Panc1 (cell line): ENCODE measurements around the gene COL26A1. TPM values are rescaled to one million over a fixed set of nuclear protein-coding genes. Genes with fewer than 3 reads are reported as not detected.
"Not testable (repeated sequence)": the region's sequence is repeated elsewhere in the genome, so short reads cannot be mapped to it uniquely, and the experiment has no call there.

ENCODE experiments used
- ATAC-seq: fragments of 200-7000 bp; cut with Tn5 transposase; 2 replicates; pipeline ENCODE4 v1.9.1; 2020; ENCODE audit warnings: mild to moderate bottlenecking, moderate library complexity
- BruUV-seq: library from RNA; stranded (reverse); fragments of 400-500 nt; replicated peaks from 2 replicates; lab custom pipeline; 2021; lab: Mats Ljungman, UMichigan
- CTCF ChIA-PET: fragments of 300-600 bp; sonication (Branson Sonifier 250); formaldehyde crosslinking; loops from one replicate; lab custom pipeline; 2022; ENCODE audit warnings: antibody characterized with exemption; lab: Charles Lee
- POLR2A ChIA-PET: fragments of 300-600 bp; sonication (Branson Sonifier 250); formaldehyde crosslinking; loops from one replicate; lab custom pipeline; 2022; ENCODE audit warnings: antibody characterized with exemption; lab: Charles Lee
- DNase-seq: peaks from one replicate; pipeline ENCODE4 v3.0.0-alpha.2; 2010; ENCODE audit warnings: low read depth, low spot score
- H3K27ac ChIP-seq: 2 replicates; pipeline ENCODE4 v1.5.1; 2011; ENCODE audit warnings: mild to moderate bottlenecking, low read length, inconsistent platforms
- H3K27me3 ChIP-seq: fragments of 200-500 bp; sonication (Bioruptor generic); 2 replicates; pipeline ENCODE4 v1.6.0; 2014; ENCODE audit warnings: low read length, inconsistent platforms; ENCODE audit not compliant: control insufficient read depth, insufficient read depth
- H3K36me3 ChIP-seq: fragments of 200-500 bp; sonication (Bioruptor generic); 2 replicates; pipeline ENCODE4 v1.5.1; 2014; ENCODE audit warnings: inconsistent platforms, mild to moderate bottlenecking, low read length, moderate library complexity; ENCODE audit not compliant: control insufficient read depth, insufficient read depth
- H3K4me1 ChIP-seq: 2 replicates; pipeline ENCODE4 v1.5.1; 2011; ENCODE audit warnings: inconsistent platforms, mild to moderate bottlenecking, low read length, moderate library complexity; ENCODE audit not compliant: control insufficient read depth, insufficient read depth
- H3K4me3 ChIP-seq, 2 experiments: 2 replicates each; pipeline ENCODE4 v1.5.1; 2011 to 2012; ENCODE audit warnings: low read depth in 2 of 2, low read length in 2 of 2, mild to moderate bottlenecking in 2 of 2, inconsistent platforms in 1 of 2, moderate library complexity in 1 of 2
- H3K9me3 ChIP-seq: fragments of 200-500 bp; sonication (Bioruptor generic); 2 replicates; pipeline ENCODE4 v1.5.1; 2014; ENCODE audit warnings: low read depth, mild to moderate bottlenecking, inconsistent platforms, low read length, moderate library complexity; ENCODE audit not compliant: control insufficient read depth, insufficient read depth
- CTCF ChIP-seq: fragments of 450-650 bp; IDR thresholded peaks from 2 replicates; pipeline ENCODE4 v1.5.1; 2017; ENCODE audit warnings: mild to moderate bottlenecking
- POLR2AphosphoS5 ChIP-seq: IDR thresholded peaks from 2 replicates; pipeline ENCODE4 v1.6.1; 2012; ENCODE audit warnings: mild to moderate bottlenecking, low read depth, low read length, moderate library complexity
- REST ChIP-seq, 2 experiments: IDR thresholded peaks; 2 replicates each; pipeline ENCODE4 v1.6.1; 2011 to 2012; ENCODE audit warnings: low read depth in 2 of 2, control low read depth in 1 of 2, low read length in 1 of 2, mild to moderate bottlenecking in 1 of 2, moderate library complexity in 1 of 2; ENCODE audit not compliant: insufficient read depth in 1 of 2
- SIN3A ChIP-seq: IDR thresholded peaks from 2 replicates; pipeline ENCODE4 v1.6.1; 2012; ENCODE audit warnings: low read depth, mild to moderate bottlenecking, low read length, moderate library complexity, borderline replicate concordance; ENCODE audit not compliant: insufficient read depth
- TCF7L2 ChIP-seq: IDR thresholded peaks from 2 replicates; pipeline ENCODE4 v1.6.1; 2011; ENCODE audit warnings: mild to moderate bottlenecking, low read depth, low read length, inconsistent platforms
- in situ Hi-C: cut with HindIII; loops from 2 replicates; pipeline ENCODE4 v1.10.0; 2016; ENCODE audit warnings: low sequenced_read_pairs, low pct_unique_long_range_greater_than_20kb
- intact Hi-C: fragments of 100-400 bp; cut with micrococcal nuclease; formaldehyde crosslinking; loops from one replicate; pipeline ENCODE4 v1.10.0; 2022; ENCODE audit not compliant: unreplicated experiment
- total RNA-seq: library from RNA; stranded (reverse); gene quantifications from one replicate; pipeline ENCODE4 v1.2.1, GENCODE V29; 2021; ENCODE audit not compliant: unreplicated experiment

Gene COL26A1
- total RNA-seq, 1 experiment from 2014 or later: 25.8 TPM

GRCh38 chr7:101604331-101604933, 241.8 kb downstream of the COL26A1 start:
- Histone ChIP-seq H3K4me3 (no peak overlapping the region), H3K27me3 (no peaks in the 10 kb centered on the region), H3K36me3 (no peaks in the 10 kb centered on the region), H3K27ac (no peak overlapping the region), H3K9me3 (no peaks in the 10 kb centered on the region), H3K4me1 (peaks cover 8% of the 10 kb centered on the region; the same call in 1 of the 2 replicates)
- TF ChIP-seq REST (IDR thresholded peaks at IDR 0.05; ENCODE audit: insufficient read depth in 1 of 2, low read depth in 2 of 2, low read length in 1 of 2) (no peak), CTCF (no peak), POLR2AphosphoS5 (no peak), SIN3A (no peak), TCF7L2 (no peak)
- POLR2A ChIA-PET: interaction anchor here (0.5 kb wide), 1 partner anchor 627 kb away, joined by 3 read pairs; no protein-coding TSS in a partner anchor
- in situ Hi-C loops: no loop called here
- intact Hi-C loops: loop anchor here (5.0 to 10.0 kb wide), 2 partner anchors 80 to 213 kb away; partner anchors contain the start of gene CUX1
- no peak for ATAC-seq
- CTCF ChIA-PET: interaction anchor here (0.6 to 0.7 kb wide), 4 partner anchors 12 to 526 kb away, joined by 3 to 8 read pairs (median 4); no protein-coding TSS in a partner anchor
- no TSS peak for BruUV-seq
- DNase-seq: no peak

- H3K4me3 ChIP-seq, in situ Hi-C loops, H3K4me1 ChIP-seq, ATAC-seq, H3K27me3 ChIP-seq, H3K9me3 ChIP-seq, H3K27ac ChIP-seq, BruUV-seq, POLR2A ChIA-PET, H3K36me3 ChIP-seq, DNase-seq: not testable (repeated sequence)
- CTCF ChIA-PET: interaction anchor here (0.6 to 0.7 kb wide), 2 partner anchors 12 to 139 kb away, joined by 3 to 4 read pairs; no protein-coding TSS in a partner anchor
- intact Hi-C loops: loop anchor here (5.0 to 10.0 kb wide), 2 partner anchors 80 to 212 kb away; partner anchors contain the start of gene CUX1
Measured at GRCh38 chr7:101604934-101605332, 242.3 kb downstream of the COL26A1 start.
